A549 (cell line): ENCODE data around the gene ZNF324. TPM values are rescaled to one million over a fixed set of nuclear protein-coding genes. Genes with fewer than 3 reads are reported as not detected.

Experiments used
- ATAC-seq, 2 experiments: fragments of 200-7000 bp in 1 of 2; fragments of >200 bp in 1 of 2; cut with Nextera tagmentation in 1 of 2; cut with Tn5 transposase in 1 of 2; 3 replicates each; pipeline versions ENCODE4 v1.8.0 to v1.9.1; 2018 to 2020; ENCODE audit warnings: mild to moderate bottlenecking in 1 of 2, moderate library complexity in 1 of 2
- CTCF ChIA-PET: fragments of 300-600 bp; sonication (Branson Sonifier 250); formaldehyde crosslinking; extraction: SDS; loops from one replicate; lab custom pipeline; 2021; ENCODE audit warnings: antibody characterized with exemption, inconsistent platforms; lab: Yijun Ruan, JAX
- POLR2A ChIA-PET: fragments of 350-600 bp; formaldehyde crosslinking; extraction: SDS; loops from one replicate; lab custom pipeline; 2021; ENCODE audit warnings: antibody characterized with exemption, inconsistent platforms; lab: Yijun Ruan, JAX
- DNase-seq, 2 experiments: peaks; one replicate each; pipeline versions ENCODE4 v3.0.0 to v3.0.0-alpha.2; 2011 to 2016; ENCODE audit warnings: low read depth in 1 of 2, low spot score in 1 of 2
- FAIRE-seq: peaks from 2 replicates; lab custom pipeline; 2011; peaks lifted over from hg19 to GRCh38; lab: Jason Lieb, UNC
- H3K27ac ChIP-seq, 2 experiments: fragments of >200 bp; sonication (Bioruptor Twin); formaldehyde crosslinking; 3 replicates each; pipeline ENCODE4 v1.5.1; 2016 to 2017
- H3K4me1 ChIP-seq: fragments of >200 bp; sonication (Bioruptor Twin); formaldehyde crosslinking; 3 replicates; pipeline ENCODE4 v1.6.1; 2016
- H3K4me2 ChIP-seq: fragments of >200 bp; sonication (Bioruptor Twin); formaldehyde crosslinking; 3 replicates; pipeline ENCODE4 v1.6.1; 2016
- H3K4me3 ChIP-seq: fragments of >200 bp; sonication (Bioruptor Twin); formaldehyde crosslinking; 3 replicates; pipeline ENCODE4 v1.5.1; 2016
- H3K9me3 ChIP-seq: fragments of >200 bp; sonication (Bioruptor Twin); formaldehyde crosslinking; 3 replicates; pipeline ENCODE4 v1.6.1; 2016
- HDAC2 ChIP-seq: fragments of 200-600 bp; sonication (generic); IDR thresholded peaks from 2 replicates; pipeline ENCODE4 v1.6.1; 2016
- HOXB13 ChIP-seq: fragments of 250-450 bp; sonication (Bioruptor Pico); IDR thresholded peaks from 2 replicates; pipeline ENCODE4 v1.5.0; 2020; ENCODE audit warnings: low read depth, mild to moderate bottlenecking, moderate library complexity
- JUNB ChIP-seq: fragments of >200 bp; sonication (Bioruptor Twin); formaldehyde crosslinking; IDR thresholded peaks from 2 replicates; pipeline ENCODE4 v1.6.1; 2016
- KDM1A ChIP-seq: fragments of 200-600 bp; sonication (generic); IDR thresholded peaks from 2 replicates; pipeline ENCODE4 v1.6.1; 2016; ENCODE audit warnings: low read depth, mild to moderate bottlenecking
- MYC ChIP-seq: IDR thresholded peaks from 2 replicates; pipeline ENCODE4 v1.6.1; 2012; ENCODE audit warnings: mild to moderate bottlenecking, inconsistent platforms, low read length, improper control_type of control experiment, borderline replicate concordance
- NFE2L2 ChIP-seq: fragments of 150-350 bp; conservative IDR thresholded peaks from 2 replicates; pipeline ENCODE4 v1.6.1; 2014; ENCODE audit warnings: low read length
- NPAS2 ChIP-seq: fragments of 250-450 bp; sonication (Bioruptor Pico); IDR thresholded peaks from 2 replicates; pipeline ENCODE4 v1.8.0; 2022; ENCODE audit warnings: mild to moderate bottlenecking, moderate library complexity, borderline replicate concordance
- PHF8 ChIP-seq: fragments of 200-600 bp; sonication (generic); IDR thresholded peaks from 2 replicates; pipeline ENCODE4 v1.6.1; 2016; ENCODE audit warnings: low read depth, mild to moderate bottlenecking, antibody characterized with exemption, moderate library complexity, borderline replicate concordance
- POLR2AphosphoS2 ChIP-seq: conservative IDR thresholded peaks from 2 replicates; pipeline ENCODE4 v1.6.1; 2012; ENCODE audit warnings: low read length, improper control_type of control experiment, inconsistent platforms
- RFX5 ChIP-seq: fragments of 450-650 bp; IDR thresholded peaks from 2 replicates; pipeline ENCODE4 v1.7.1; 2014; ENCODE audit warnings: antibody characterized with exemption, mild to moderate bottlenecking, moderate library complexity
- RNF2 ChIP-seq: fragments of 200-600 bp; sonication (generic); IDR thresholded peaks from 2 replicates; pipeline ENCODE4 v1.6.1; 2016; ENCODE audit warnings: low read depth, mild to moderate bottlenecking, antibody characterized with exemption, moderate library complexity, borderline replicate concordance
- SMC3 ChIP-seq: fragments of >200 bp; sonication (Bioruptor Twin); formaldehyde crosslinking; IDR thresholded peaks from 3 replicates; pipeline ENCODE4 v1.6.1; 2018; ENCODE audit warnings: inconsistent platforms
- TFCP2L1 ChIP-seq: fragments of 250-450 bp; sonication (Bioruptor Pico); IDR thresholded peaks from 2 replicates; pipeline ENCODE4 v1.5.0; 2021; ENCODE audit warnings: mild to moderate bottlenecking
- WGBS: methylation state at CpG from one replicate; pipeline ENCODE4 v1.1.6; 2017; ENCODE audit errors: missing lambda C conversion rate; 5-methylcytosine and 5-hydroxymethylcytosine counted together
- polyA plus RNA-seq, 4 experiments: library from polyadenylated mRNA; depleted of rRNA in 3 of 4; stranded (reverse); fragments of >200 nt; fragmentation: RNase III in 1 of 4; extraction: RNeasy Plus Mini Kit Qiagen cat#74134 plus additional on column Dnase treatment in 1 of 4; gene quantifications; 2 replicates in 3 of 4; 3 replicates in 1 of 4; pipeline ENCODE4 v1.2.3, GENCODE V29; 2011 to 2017
- small RNA-seq, 6 experiments: library from RNA; depleted of rRNA; stranded (forward); fragments of <200 nt; gene quantifications; one replicate each; pipeline ENCODE3, GENCODE V24; 2012
- TF ChIP-seq, protein P1 (sequence below): fragments of >200 bp; sonication (Bioruptor Twin); formaldehyde crosslinking; IDR thresholded peaks from 3 replicates; pipeline ENCODE4 v1.5.1; 2016

The ZNF324 gene
- polyA plus RNA-seq, 2 of the 4 experiments (the other 2 are of a cell fraction), result 3.0 to 6.9 TPM

GRCh38 chr19:58521651-58522050 is 54.8 kb downstream of the ZNF324 start:
- no peaks in the 10 kb centered on the region for H3K9me3 ChIP-seq
- H3K4me1 ChIP-seq, result peaks cover 14% of the 10 kb centered on the region
- TF ChIP-seq MYC, result no peak
- TF ChIP-seq JUNB, result no peak
- no peak for TF ChIP-seq HDAC2
- TF ChIP-seq PHF8, result no peak
- TF ChIP-seq RFX5, result no peak
- TF ChIP-seq KDM1A, result no peak
- TF ChIP-seq SMC3, result no peak
- no peak for TF ChIP-seq NPAS2 (CRISPR knock-in tag)
- peak overlapping the region in 1 of 2 experiments; percentile 92; a peak in 1 of 6 replicates for H3K27ac ChIP-seq
- ChIA-PET CTCF (interaction anchor here (0.6 to 8.6 kb wide), 6 partner anchors 12 to 1690 kb away, joined by 3 to 222 read pairs (median 37); partner anchors contain the start of genes CHMP2A, SLC27A5 and TRIM28), POLR2A (interaction anchor here (0.7 to 5.7 kb wide), 5 partner anchors 12 to 752 kb away, joined by 3 to 184 read pairs (median 40); partner anchors contain the start of genes CHMP2A, TRIM28 and ZNF586)
- WGBS, result 89% methylated on average over 4 of the region's 4 CpGs
- DNase-seq (no peak), ATAC-seq (no peak), FAIRE-seq (no peak)
- H3K4me3 ChIP-seq, result no peak overlapping the region
- H3K4me2 ChIP-seq, result peak overlapping the region; percentile 98; the same call in 2 of the 3 replicates

- H3K9me3 ChIP-seq, result no peaks in the 10 kb centered on the region
- H3K4me3 ChIP-seq, result no peak overlapping the region
- no peak overlapping the region for H3K27ac ChIP-seq
- ATAC-seq (no peak), FAIRE-seq (no peak), DNase-seq (no peak)
- H3K4me1 ChIP-seq, result peaks cover 12% of the 10 kb centered on the region
- no peak overlapping the region for H3K4me2 ChIP-seq
- POLR2A ChIA-PET, result interaction anchor here (4.4 to 5.7 kb wide), 2 partner anchors 22 to 30 kb away, joined by 85 to 184 read pairs; partner anchors contain the start of genes CHMP2A and TRIM28
- CTCF ChIA-PET, result interaction anchor here (0.6 to 8.6 kb wide), 4 partner anchors 9 to 26 kb away, joined by 3 to 222 read pairs (median 3); partner anchors contain the start of genes CHMP2A, SLC27A5 and TRIM28
- WGBS, result 89% methylated on average over 3 of the region's 3 CpGs
- TF ChIP-seq TFCP2L1 (CRISPR knock-in tag) (no peak), NFE2L2 (no peak), POLR2AphosphoS2 (no peak), HOXB13 (no peak), RNF2 (no peak), JUNB (no peak)
- TF ChIP-seq, protein P1, sequence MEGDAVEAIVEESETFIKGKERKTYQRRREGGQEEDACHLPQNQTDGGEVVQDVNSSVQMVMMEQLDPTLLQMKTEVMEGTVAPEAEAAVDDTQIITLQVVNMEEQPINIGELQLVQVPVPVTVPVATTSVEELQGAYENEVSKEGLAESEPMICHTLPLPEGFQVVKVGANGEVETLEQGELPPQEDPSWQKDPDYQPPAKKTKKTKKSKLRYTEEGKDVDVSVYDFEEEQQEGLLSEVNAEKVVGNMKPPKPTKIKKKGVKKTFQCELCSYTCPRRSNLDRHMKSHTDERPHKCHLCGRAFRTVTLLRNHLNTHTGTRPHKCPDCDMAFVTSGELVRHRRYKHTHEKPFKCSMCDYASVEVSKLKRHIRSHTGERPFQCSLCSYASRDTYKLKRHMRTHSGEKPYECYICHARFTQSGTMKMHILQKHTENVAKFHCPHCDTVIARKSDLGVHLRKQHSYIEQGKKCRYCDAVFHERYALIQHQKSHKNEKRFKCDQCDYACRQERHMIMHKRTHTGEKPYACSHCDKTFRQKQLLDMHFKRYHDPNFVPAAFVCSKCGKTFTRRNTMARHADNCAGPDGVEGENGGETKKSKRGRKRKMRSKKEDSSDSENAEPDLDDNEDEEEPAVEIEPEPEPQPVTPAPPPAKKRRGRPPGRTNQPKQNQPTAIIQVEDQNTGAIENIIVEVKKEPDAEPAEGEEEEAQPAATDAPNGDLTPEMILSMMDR, result no peak
Measured at GRCh38 chr19:58522709-58523108, 55.8 kb downstream of the ZNF324 start.

Small RNA genes within 50 kb of the gene (small RNA-seq; reads per million reads assigned to genes)
- gene RN7SL693P (0 reads per million in 6 experiments), gene RNU6-1337P (0 reads per million in 6 experiments)

Other genes starting within 250 kb of the ZNF324 start
- 32.7 and 33.1 TPM in 2 replicates for gene ZNF544, start 238.2 kb upstream of the ZNF324 start, polyA plus RNA-seq (2011; rRNA removed)
- gene ZNF544, start 238.2 kb upstream of the ZNF324 start, polyA plus RNA-seq (2017; fragmentation: RNase III; extraction: RNeasy Plus Mini Kit Qiagen cat#74134 plus additional on column Dnase treatment), result 22.5 to 30.6 TPM (median 23.7 TPM) in 3 replicates
- 4.0 and 5.6 TPM in 2 replicates for gene ZNF8, start 188.1 kb upstream of the ZNF324 start, polyA plus RNA-seq (2011; rRNA removed)
- gene ZNF8, start 188.1 kb upstream of the ZNF324 start, polyA plus RNA-seq (2017; fragmentation: RNase III; extraction: RNeasy Plus Mini Kit Qiagen cat#74134 plus additional on column Dnase treatment), result 2.0 to 2.3 TPM (median 2.3 TPM) in 3 replicates
- gene ERVK3-1, start 161.7 kb upstream of the ZNF324 start, polyA plus RNA-seq (2011; rRNA removed), result 112 and 142 TPM in 2 replicates
- gene ERVK3-1, start 161.7 kb upstream of the ZNF324 start, polyA plus RNA-seq (2017; fragmentation: RNase III; extraction: RNeasy Plus Mini Kit Qiagen cat#74134 plus additional on column Dnase treatment), result 104 to 126 TPM (median 109 TPM) in 3 replicates
- 4.4 and 5.3 TPM in 2 replicates for gene ZSCAN22, start 140.1 kb upstream of the ZNF324 start, polyA plus RNA-seq (2011; rRNA removed)
- gene ZSCAN22, start 140.1 kb upstream of the ZNF324 start, polyA plus RNA-seq (2017; fragmentation: RNase III; extraction: RNeasy Plus Mini Kit Qiagen cat#74134 plus additional on column Dnase treatment), result 2.0 to 2.2 TPM (median 2.0 TPM) in 3 replicates
- gene A1BG, start 113.6 kb upstream of the ZNF324 start, polyA plus RNA-seq (2011; rRNA removed), result 1.5 and 2.5 TPM in 2 replicates
- 9.3 to 11.1 TPM (median 9.5 TPM) in 3 replicates for gene A1BG, start 113.6 kb upstream of the ZNF324 start, polyA plus RNA-seq (2017; fragmentation: RNase III; extraction: RNeasy Plus Mini Kit Qiagen cat#74134 plus additional on column Dnase treatment)
- gene ZNF497, start 104.3 kb upstream of the ZNF324 start, polyA plus RNA-seq (2011; rRNA removed), result 1.1 and 1.4 TPM in 2 replicates
- gene ZNF497, start 104.3 kb upstream of the ZNF324 start, polyA plus RNA-seq (2017; fragmentation: RNase III; extraction: RNeasy Plus Mini Kit Qiagen cat#74134 plus additional on column Dnase treatment), result 1.6 to 2.4 TPM (median 2.0 TPM) in 3 replicates
- 0.70 and 0.74 TPM in 2 replicates for gene ZNF837, start 86.0 kb upstream of the ZNF324 start, polyA plus RNA-seq (2011; rRNA removed)
- gene ZNF837, start 86.0 kb upstream of the ZNF324 start, polyA plus RNA-seq (2017; fragmentation: RNase III; extraction: RNeasy Plus Mini Kit Qiagen cat#74134 plus additional on column Dnase treatment), result 0.62 to 1.1 TPM (median 1.0 TPM) in 3 replicates
- 2,475 and 2,940 TPM in 2 replicates for gene RPS5, start 79.8 kb upstream of the ZNF324 start, polyA plus RNA-seq (2011; rRNA removed)
- 2,123 to 2,259 TPM (median 2,149 TPM) in 3 replicates for gene RPS5, start 79.8 kb upstream of the ZNF324 start, polyA plus RNA-seq (2017; fragmentation: RNase III; extraction: RNeasy Plus Mini Kit Qiagen cat#74134 plus additional on column Dnase treatment)
- not detected in 2 replicates for gene RNF225, start 71.4 kb upstream of the ZNF324 start, polyA plus RNA-seq (2011; rRNA removed)
- gene RNF225, start 71.4 kb upstream of the ZNF324 start, polyA plus RNA-seq (2017; fragmentation: RNase III; extraction: RNeasy Plus Mini Kit Qiagen cat#74134 plus additional on column Dnase treatment), result not detected in 3 replicates
- 18.2 and 21.2 TPM in 2 replicates for gene ZNF584, start 58.4 kb upstream of the ZNF324 start, polyA plus RNA-seq (2011; rRNA removed)
- 13.6 to 15.6 TPM (median 14.8 TPM) in 3 replicates for gene ZNF584, start 58.4 kb upstream of the ZNF324 start, polyA plus RNA-seq (2017; fragmentation: RNase III; extraction: RNeasy Plus Mini Kit Qiagen cat#74134 plus additional on column Dnase treatment)
- 0.16 and 0.19 TPM in 2 replicates for gene ZNF132, start 26.9 kb upstream of the ZNF324 start, polyA plus RNA-seq (2011; rRNA removed)
- gene ZNF132, start 26.9 kb upstream of the ZNF324 start, polyA plus RNA-seq (2017; fragmentation: RNase III; extraction: RNeasy Plus Mini Kit Qiagen cat#74134 plus additional on column Dnase treatment), result 0.05 to 0.13 TPM (median 0.09 TPM) in 3 replicates
- 3.8 and 4.1 TPM in 2 replicates for gene ZNF324B, start 15.5 kb upstream of the ZNF324 start, polyA plus RNA-seq (2011; rRNA removed)
- 6.8 TPM in 3 replicates for gene ZNF324B, start 15.5 kb upstream of the ZNF324 start, polyA plus RNA-seq (2017; fragmentation: RNase III; extraction: RNeasy Plus Mini Kit Qiagen cat#74134 plus additional on column Dnase treatment)
- 6.2 and 7.4 TPM in 2 replicates for gene ZNF446, start 9.3 kb downstream of the ZNF324 start, polyA plus RNA-seq (2011; rRNA removed)
- gene ZNF446, start 9.3 kb downstream of the ZNF324 start, polyA plus RNA-seq (2017; fragmentation: RNase III; extraction: RNeasy Plus Mini Kit Qiagen cat#74134 plus additional on column Dnase treatment), result 9.9 to 12.5 TPM (median 11.0 TPM) in 3 replicates
- 30.2 and 36.7 TPM in 2 replicates for gene SLC27A5, start 44.9 kb downstream of the ZNF324 start, polyA plus RNA-seq (2011; rRNA removed)
- gene SLC27A5, start 44.9 kb downstream of the ZNF324 start, polyA plus RNA-seq (2017; fragmentation: RNase III; extraction: RNeasy Plus Mini Kit Qiagen cat#74134 plus additional on column Dnase treatment), result 36.7 to 40.4 TPM (median 37.8 TPM) in 3 replicates
- 6.2 and 6.4 TPM in 2 replicates for gene ZBTB45, start 52.7 kb downstream of the ZNF324 start, polyA plus RNA-seq (2011; rRNA removed)
- 11.8 to 14.3 TPM (median 13.4 TPM) in 3 replicates for gene ZBTB45, start 52.7 kb downstream of the ZNF324 start, polyA plus RNA-seq (2017; fragmentation: RNase III; extraction: RNeasy Plus Mini Kit Qiagen cat#74134 plus additional on column Dnase treatment)
- 576 and 735 TPM in 2 replicates for gene TRIM28, start 77.0 kb downstream of the ZNF324 start, polyA plus RNA-seq (2011; rRNA removed)
- 656 to 743 TPM (median 666 TPM) in 3 replicates for gene TRIM28, start 77.0 kb downstream of the ZNF324 start, polyA plus RNA-seq (2017; fragmentation: RNase III; extraction: RNeasy Plus Mini Kit Qiagen cat#74134 plus additional on column Dnase treatment)
- gene CHMP2A, start 88.0 kb downstream of the ZNF324 start, polyA plus RNA-seq (2011; rRNA removed), result 223 and 280 TPM in 2 replicates
- gene CHMP2A, start 88.0 kb downstream of the ZNF324 start, polyA plus RNA-seq (2017; fragmentation: RNase III; extraction: RNeasy Plus Mini Kit Qiagen cat#74134 plus additional on column Dnase treatment), result 192 to 227 TPM (median 198 TPM) in 3 replicates
- gene UBE2M, start 91.5 kb downstream of the ZNF324 start, polyA plus RNA-seq (2011; rRNA removed), result 185 and 190 TPM in 2 replicates
- gene UBE2M, start 91.5 kb downstream of the ZNF324 start, polyA plus RNA-seq (2017; fragmentation: RNase III; extraction: RNeasy Plus Mini Kit Qiagen cat#74134 plus additional on column Dnase treatment), result 135 to 139 TPM (median 137 TPM) in 3 replicates
- 19.5 and 20.3 TPM in 2 replicates for gene MZF1, start 106.3 kb downstream of the ZNF324 start, polyA plus RNA-seq (2011; rRNA removed)
- gene MZF1, start 106.3 kb downstream of the ZNF324 start, polyA plus RNA-seq (2017; fragmentation: RNase III; extraction: RNeasy Plus Mini Kit Qiagen cat#74134 plus additional on column Dnase treatment), result 19.1 to 21.7 TPM (median 20.3 TPM) in 3 replicates